ENCODE data around the gene CDK14.

The CDK14 gene

GRCh38 chr7:91228927-91229558 lies 632.9 kb downstream of the CDK14 start:
- Mint-ChIP-seq H3K36me3 (ENCODE audit: low read depth) (no peaks in the 10 kb centered on the region), H3K9me3 (no peaks in the 10 kb centered on the region), H3K4me3 (no peak overlapping the region), H3K27ac (no peak overlapping the region), H3K4me1 (ENCODE audit: low read depth) (no peaks in the 10 kb centered on the region), H3K27me3 (ENCODE audit: low read depth) (no peaks in the 10 kb centered on the region)
- no peak for DNase-seq (ENCODE audit: low spot score)

GRCh38 chr7:91230100-91230499 lies 634.0 kb downstream of the CDK14 start:
- Mint-ChIP-seq H3K4me1 (ENCODE audit: low read depth) (no peaks in the 10 kb centered on the region), H3K36me3 (ENCODE audit: low read depth) (no peaks in the 10 kb centered on the region)
- no peak for DNase-seq (ENCODE audit: low spot score)

GRCh38 chr7:91230503-91230902 lies 634.4 kb downstream of the CDK14 start:
- Mint-ChIP-seq H3K4me1 (ENCODE audit: low read depth) (no peaks in the 10 kb centered on the region), H3K4me3 (no peak overlapping the region), H3K36me3 (ENCODE audit: low read depth) (no peaks in the 10 kb centered on the region), H3K9me3 (no peaks in the 10 kb centered on the region), H3K27me3 (ENCODE audit: low read depth) (no peaks in the 10 kb centered on the region), H3K27ac (no peak overlapping the region)
- no peak for DNase-seq (ENCODE audit: low spot score)

More at GRCh38 chr7:91230100-91230499, 634.0 kb downstream of the CDK14 start:
- Mint-ChIP-seq H3K9me3 (no peaks in the 10 kb centered on the region), H3K27me3 (ENCODE audit: low read depth) (no peaks in the 10 kb centered on the region), H3K27ac (no peak overlapping the region), H3K4me3 (no peak overlapping the region)

GRCh38 chr7:91233212-91233611 lies 637.1 kb downstream of the CDK14 start:
- no peaks in the 10 kb centered on the region for H3K27me3 Mint-ChIP-seq (ENCODE audit: low read depth)
- no peaks in the 10 kb centered on the region for H3K9me3 Mint-ChIP-seq
- H3K27ac Mint-ChIP-seq, result no peak overlapping the region
- no peaks in the 10 kb centered on the region for H3K4me1 Mint-ChIP-seq (ENCODE audit: low read depth)
- no peak overlapping the region for H3K4me3 Mint-ChIP-seq
- H3K36me3 Mint-ChIP-seq (ENCODE audit: low read depth), result no peaks in the 10 kb centered on the region
- no peak for DNase-seq (ENCODE audit: low spot score)

- Mint-ChIP-seq H3K27me3 (ENCODE audit: low read depth) (no peaks in the 10 kb centered on the region), H3K4me3 (no peak overlapping the region), H3K9me3 (no peaks in the 10 kb centered on the region), H3K36me3 (ENCODE audit: low read depth) (no peaks in the 10 kb centered on the region), H3K27ac (no peak overlapping the region), H3K4me1 (ENCODE audit: low read depth) (no peaks in the 10 kb centered on the region)
- no peak for DNase-seq (ENCODE audit: low spot score)
Observed at GRCh38 chr7:91235211-91235832, 639.2 kb downstream of the CDK14 start.

GRCh38 chr7:91239171-91239604 lies 643.1 kb downstream of the CDK14 start:
- Mint-ChIP-seq H3K27me3 (ENCODE audit: low read depth) (no peaks in the 10 kb centered on the region), H3K4me1 (ENCODE audit: low read depth) (no peaks in the 10 kb centered on the region), H3K36me3 (ENCODE audit: low read depth) (no peaks in the 10 kb centered on the region), H3K4me3 (no peak overlapping the region), H3K27ac (no peak overlapping the region), H3K9me3 (no peaks in the 10 kb centered on the region)
- DNase-seq (ENCODE audit: low spot score), result no peak

GRCh38 chr7:91239772-91240171 lies 643.7 kb downstream of the CDK14 start:
- Mint-ChIP-seq H3K4me3 (no peak overlapping the region), H3K4me1 (ENCODE audit: low read depth) (no peaks in the 10 kb centered on the region), H3K9me3 (no peaks in the 10 kb centered on the region), H3K27ac (no peak overlapping the region), H3K27me3 (ENCODE audit: low read depth) (no peaks in the 10 kb centered on the region), H3K36me3 (ENCODE audit: low read depth) (no peaks in the 10 kb centered on the region)
- DNase-seq (ENCODE audit: low spot score), result no peak

- Mint-ChIP-seq H3K27ac (no peak overlapping the region), H3K4me1 (ENCODE audit: low read depth) (no peaks in the 10 kb centered on the region), H3K4me3 (no peak overlapping the region), H3K27me3 (ENCODE audit: low read depth) (no peaks in the 10 kb centered on the region), H3K9me3 (no peaks in the 10 kb centered on the region), H3K36me3 (ENCODE audit: low read depth) (no peaks in the 10 kb centered on the region)
- DNase-seq (ENCODE audit: low spot score), result no peak
Observed at GRCh38 chr7:91240376-91240941, 644.3 kb downstream of the CDK14 start.

- no peaks in the 10 kb centered on the region for H3K9me3 Mint-ChIP-seq
- no peak overlapping the region for H3K27ac Mint-ChIP-seq
- no peaks in the 10 kb centered on the region for H3K4me1 Mint-ChIP-seq (ENCODE audit: low read depth)
- H3K4me3 Mint-ChIP-seq, result no peak overlapping the region
- no peak for DNase-seq (ENCODE audit: low spot score)
- H3K36me3 Mint-ChIP-seq (ENCODE audit: low read depth), result no peaks in the 10 kb centered on the region
- H3K27me3 Mint-ChIP-seq (ENCODE audit: low read depth), result no peaks in the 10 kb centered on the region
Observed at GRCh38 chr7:91242097-91242844, 646.1 kb downstream of the CDK14 start.

- no peak for DNase-seq (ENCODE audit: low spot score)
- Mint-ChIP-seq H3K36me3 (ENCODE audit: low read depth) (no peaks in the 10 kb centered on the region), H3K4me3 (no peak overlapping the region), H3K9me3 (no peaks in the 10 kb centered on the region), H3K27ac (no peak overlapping the region), H3K4me1 (ENCODE audit: low read depth) (no peaks in the 10 kb centered on the region), H3K27me3 (ENCODE audit: low read depth) (no peaks in the 10 kb centered on the region)
Observed at GRCh38 chr7:91243591-91244301, 647.6 kb downstream of the CDK14 start.

- Mint-ChIP-seq H3K27ac (no peak overlapping the region), H3K9me3 (no peaks in the 10 kb centered on the region), H3K27me3 (ENCODE audit: low read depth) (no peaks in the 10 kb centered on the region), H3K4me3 (no peak overlapping the region), H3K36me3 (ENCODE audit: low read depth) (no peaks in the 10 kb centered on the region), H3K4me1 (ENCODE audit: low read depth) (no peaks in the 10 kb centered on the region)
- DNase-seq (ENCODE audit: low spot score), result no peak
Observed at GRCh38 chr7:91247500-91247899, 651.4 kb downstream of the CDK14 start.

GRCh38 chr7:91248996-91249395 lies 652.9 kb downstream of the CDK14 start:
- no peak overlapping the region for H3K27ac Mint-ChIP-seq

GRCh38 chr7:91249506-91250233 lies 653.5 kb downstream of the CDK14 start:
- Mint-ChIP-seq H3K9me3 (no peaks in the 10 kb centered on the region), H3K36me3 (ENCODE audit: low read depth) (no peaks in the 10 kb centered on the region), H3K27me3 (ENCODE audit: low read depth) (no peaks in the 10 kb centered on the region), H3K27ac (no peak overlapping the region), H3K4me1 (ENCODE audit: low read depth) (no peaks in the 10 kb centered on the region), H3K4me3 (no peak overlapping the region)
- no peak for DNase-seq (ENCODE audit: low spot score)

More at GRCh38 chr7:91248996-91249395, 652.9 kb downstream of the CDK14 start:
- Mint-ChIP-seq H3K36me3 (ENCODE audit: low read depth) (no peaks in the 10 kb centered on the region), H3K4me1 (ENCODE audit: low read depth) (no peaks in the 10 kb centered on the region), H3K9me3 (no peaks in the 10 kb centered on the region), H3K27me3 (ENCODE audit: low read depth) (no peaks in the 10 kb centered on the region), H3K4me3 (no peak overlapping the region)
- DNase-seq (ENCODE audit: low spot score), result no peak
